HL-60 (cell line): ENCODE measurements around the gene PSENEN.

Source experiments
- DNase-seq, 2 experiments: peaks; one replicate each; pipeline ENCODE4 v3.0.0-alpha.2; 2010 to 2020; ENCODE audit warnings: low read depth in 1 of 2, low spot score in 1 of 2
- H3K27ac ChIP-seq: fragments of 250-450 bp; sonication (Bioruptor Pico); replicated peaks from 2 replicates; pipeline ENCODE4 v1.5.1; 2020; ENCODE audit warnings: mild to moderate bottlenecking, moderate library complexity
- H3K27me3 ChIP-seq: fragments of 250-450 bp; sonication (Bioruptor Pico); 2 replicates; pipeline ENCODE4 v1.5.1; 2021; ENCODE audit warnings: mild to moderate bottlenecking, moderate library complexity; ENCODE audit not compliant: insufficient read depth, poor library complexity, severe bottlenecking
- H3K4me3 ChIP-seq: replicated peaks from 2 replicates; pipeline ENCODE4 v1.5.1; 2011; ENCODE audit warnings: mild to moderate bottlenecking, control low read depth, low read length; ENCODE audit not compliant: insufficient read depth
- GABPA ChIP-seq: IDR thresholded peaks from 2 replicates; pipeline ENCODE4 v1.6.1; 2012; ENCODE audit warnings: low read depth
- POLR2AphosphoS5 ChIP-seq: IDR thresholded peaks from 2 replicates; pipeline ENCODE4 v1.6.1; 2012; ENCODE audit warnings: low read depth
- SPI1 ChIP-seq: IDR thresholded peaks from 2 replicates; pipeline ENCODE4 v1.6.1; 2012; ENCODE audit warnings: low read depth, mild to moderate bottlenecking, borderline replicate concordance
- TF ChIP-seq, protein P1 (sequence below): IDR thresholded peaks from 2 replicates; pipeline ENCODE4 v1.6.1; 2012; ENCODE audit warnings: low read depth; ENCODE audit not compliant: insufficient replicate concordance
- TF ChIP-seq, protein P2 (sequence below): IDR thresholded peaks from one replicate; pipeline ENCODE4 v1.5.1; 2011; ENCODE audit warnings: low read length, control low read depth, inconsistent platforms; ENCODE audit not compliant: insufficient read depth

PSENEN gene

DNA sequence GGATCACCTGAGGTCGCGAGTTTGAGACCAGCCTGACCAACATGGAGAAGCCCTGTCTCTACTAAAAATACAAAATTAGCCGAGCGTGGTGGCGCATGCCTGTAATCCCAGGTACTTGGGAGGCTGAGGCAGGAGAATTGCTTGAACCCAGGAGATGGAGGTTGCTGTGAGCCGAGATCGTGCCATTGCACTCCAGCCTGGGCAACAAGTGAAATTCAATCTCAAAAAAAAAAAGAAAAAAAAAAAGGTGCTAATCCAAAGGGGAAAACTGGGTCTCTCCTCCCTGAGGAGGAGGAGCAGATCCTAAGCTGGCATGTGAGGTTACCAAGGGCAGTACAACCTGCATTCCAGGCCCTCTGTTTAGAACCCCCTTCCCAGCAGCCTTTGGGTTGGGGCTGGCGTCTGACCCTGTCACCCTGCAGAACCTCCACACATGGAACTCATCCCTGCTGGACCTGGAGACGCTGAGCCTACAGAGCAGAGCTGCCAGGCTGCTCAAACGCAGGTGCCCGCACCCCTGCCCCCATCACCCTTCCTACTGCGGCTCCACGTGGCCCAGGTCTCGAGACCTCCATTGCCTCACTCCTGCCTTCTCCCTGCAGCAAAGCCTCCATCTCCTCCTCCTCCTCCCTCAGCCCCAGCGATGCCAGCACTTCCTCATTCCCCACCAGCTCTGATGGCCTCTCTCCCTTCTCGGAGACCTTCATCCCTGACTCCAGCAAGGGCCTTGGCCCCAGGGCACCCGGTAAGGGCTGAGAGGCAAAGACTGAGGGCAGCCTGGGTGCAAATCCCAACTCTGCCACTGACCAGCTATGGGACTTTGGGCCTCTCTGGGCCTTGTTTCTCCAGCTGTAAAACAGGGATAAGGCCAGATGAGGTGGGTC is 19.2 kb downstream of the PSENEN start:
- peak in 1 of 2 experiments; percentile 27 for DNase-seq
- Histone ChIP-seq H3K27me3 (no peaks in the 10 kb centered on the region), H3K4me3 (no peak overlapping the region), H3K27ac (no peak overlapping the region)
- TF ChIP-seq SPI1, result peak; percentile 82; the same call in 1 of the 2 replicates
- TF ChIP-seq, protein P1, sequence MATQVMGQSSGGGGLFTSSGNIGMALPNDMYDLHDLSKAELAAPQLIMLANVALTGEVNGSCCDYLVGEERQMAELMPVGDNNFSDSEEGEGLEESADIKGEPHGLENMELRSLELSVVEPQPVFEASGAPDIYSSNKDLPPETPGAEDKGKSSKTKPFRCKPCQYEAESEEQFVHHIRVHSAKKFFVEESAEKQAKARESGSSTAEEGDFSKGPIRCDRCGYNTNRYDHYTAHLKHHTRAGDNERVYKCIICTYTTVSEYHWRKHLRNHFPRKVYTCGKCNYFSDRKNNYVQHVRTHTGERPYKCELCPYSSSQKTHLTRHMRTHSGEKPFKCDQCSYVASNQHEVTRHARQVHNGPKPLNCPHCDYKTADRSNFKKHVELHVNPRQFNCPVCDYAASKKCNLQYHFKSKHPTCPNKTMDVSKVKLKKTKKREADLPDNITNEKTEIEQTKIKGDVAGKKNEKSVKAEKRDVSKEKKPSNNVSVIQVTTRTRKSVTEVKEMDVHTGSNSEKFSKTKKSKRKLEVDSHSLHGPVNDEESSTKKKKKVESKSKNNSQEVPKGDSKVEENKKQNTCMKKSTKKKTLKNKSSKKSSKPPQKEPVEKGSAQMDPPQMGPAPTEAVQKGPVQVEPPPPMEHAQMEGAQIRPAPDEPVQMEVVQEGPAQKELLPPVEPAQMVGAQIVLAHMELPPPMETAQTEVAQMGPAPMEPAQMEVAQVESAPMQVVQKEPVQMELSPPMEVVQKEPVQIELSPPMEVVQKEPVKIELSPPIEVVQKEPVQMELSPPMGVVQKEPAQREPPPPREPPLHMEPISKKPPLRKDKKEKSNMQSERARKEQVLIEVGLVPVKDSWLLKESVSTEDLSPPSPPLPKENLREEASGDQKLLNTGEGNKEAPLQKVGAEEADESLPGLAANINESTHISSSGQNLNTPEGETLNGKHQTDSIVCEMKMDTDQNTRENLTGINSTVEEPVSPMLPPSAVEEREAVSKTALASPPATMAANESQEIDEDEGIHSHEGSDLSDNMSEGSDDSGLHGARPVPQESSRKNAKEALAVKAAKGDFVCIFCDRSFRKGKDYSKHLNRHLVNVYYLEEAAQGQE, result no peak

DNA sequence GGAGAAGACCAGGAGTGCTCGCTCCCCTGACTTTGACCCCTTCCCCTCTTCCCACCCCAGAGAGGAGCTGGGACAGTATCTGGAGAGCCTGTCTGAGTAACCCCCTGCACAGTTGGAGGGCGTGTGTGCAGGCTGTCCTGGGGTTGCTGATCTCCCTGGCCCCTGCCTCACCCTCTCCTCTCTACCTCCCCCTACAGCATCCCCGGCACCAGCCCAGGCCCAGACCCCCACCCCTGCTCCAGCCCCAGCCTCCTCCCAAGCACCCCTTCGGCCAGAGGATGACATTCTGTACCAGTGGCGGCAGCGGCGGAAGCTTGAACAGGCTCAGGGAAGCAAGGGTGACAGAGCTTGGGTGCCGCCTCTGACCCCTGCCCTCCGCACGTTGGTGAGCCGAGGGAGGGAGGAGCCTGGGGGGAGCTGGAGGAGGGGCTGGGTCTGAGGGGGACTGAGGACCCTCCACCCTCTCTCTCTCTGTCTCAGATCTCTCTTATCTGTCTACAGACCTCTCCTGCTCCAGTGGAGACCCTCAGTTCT is 21.2 kb downstream of the PSENEN start:
- no peak overlapping the region for H3K27ac ChIP-seq
- no peaks in the 10 kb centered on the region for H3K27me3 ChIP-seq
- no peak overlapping the region for H3K4me3 ChIP-seq
- TF ChIP-seq SPI1 (no peak), POLR2AphosphoS5 (no peak), GABPA (no peak)
- TF ChIP-seq, protein P2, sequence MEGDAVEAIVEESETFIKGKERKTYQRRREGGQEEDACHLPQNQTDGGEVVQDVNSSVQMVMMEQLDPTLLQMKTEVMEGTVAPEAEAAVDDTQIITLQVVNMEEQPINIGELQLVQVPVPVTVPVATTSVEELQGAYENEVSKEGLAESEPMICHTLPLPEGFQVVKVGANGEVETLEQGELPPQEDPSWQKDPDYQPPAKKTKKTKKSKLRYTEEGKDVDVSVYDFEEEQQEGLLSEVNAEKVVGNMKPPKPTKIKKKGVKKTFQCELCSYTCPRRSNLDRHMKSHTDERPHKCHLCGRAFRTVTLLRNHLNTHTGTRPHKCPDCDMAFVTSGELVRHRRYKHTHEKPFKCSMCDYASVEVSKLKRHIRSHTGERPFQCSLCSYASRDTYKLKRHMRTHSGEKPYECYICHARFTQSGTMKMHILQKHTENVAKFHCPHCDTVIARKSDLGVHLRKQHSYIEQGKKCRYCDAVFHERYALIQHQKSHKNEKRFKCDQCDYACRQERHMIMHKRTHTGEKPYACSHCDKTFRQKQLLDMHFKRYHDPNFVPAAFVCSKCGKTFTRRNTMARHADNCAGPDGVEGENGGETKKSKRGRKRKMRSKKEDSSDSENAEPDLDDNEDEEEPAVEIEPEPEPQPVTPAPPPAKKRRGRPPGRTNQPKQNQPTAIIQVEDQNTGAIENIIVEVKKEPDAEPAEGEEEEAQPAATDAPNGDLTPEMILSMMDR, result no peak
- TF ChIP-seq, protein P1, result no peak
- no peak for DNase-seq

DNA sequence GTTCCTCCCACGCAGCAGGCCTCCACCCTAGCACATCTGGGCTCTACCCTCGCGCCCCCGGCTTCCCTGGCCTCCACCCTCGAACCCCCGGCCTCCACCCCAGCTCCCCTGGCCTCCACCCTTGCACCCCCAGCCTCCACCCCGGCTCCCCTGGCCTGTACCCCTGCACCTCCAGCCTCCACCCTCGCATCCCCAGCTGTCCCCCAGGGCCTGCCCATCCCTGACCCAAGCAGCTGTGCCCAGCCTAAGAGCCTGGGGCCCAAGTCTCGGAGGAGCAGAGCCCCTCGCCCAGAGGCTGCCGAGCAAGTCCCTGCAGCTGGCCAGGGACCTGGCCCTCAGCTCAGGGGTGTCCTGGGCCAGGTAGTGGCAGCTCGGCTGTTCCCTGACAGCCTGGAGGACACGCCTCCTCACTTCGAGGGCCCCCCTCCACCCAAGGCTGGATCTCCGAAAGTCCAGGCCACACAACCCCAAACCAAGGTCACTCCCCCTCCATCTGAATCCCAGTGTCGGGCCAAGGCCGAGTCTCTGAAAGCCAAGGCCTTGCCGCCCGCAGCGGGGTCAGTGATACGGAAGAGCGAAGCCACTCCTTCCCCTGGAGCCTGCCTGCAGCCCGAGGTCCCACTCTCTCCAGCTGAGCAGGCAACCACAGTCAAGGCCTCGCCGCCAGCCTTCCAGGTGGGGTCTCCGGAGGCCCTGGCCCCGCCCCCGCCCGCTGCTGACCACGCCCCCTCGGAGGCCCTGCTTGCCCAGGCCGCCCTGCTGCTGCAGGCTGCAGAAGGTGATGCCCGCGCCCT is 22.0 kb downstream of the PSENEN start:
- DNase-seq, result no peak
- H3K4me3 ChIP-seq, result no peak overlapping the region
- H3K27ac ChIP-seq, result no peak overlapping the region
- no peak for TF ChIP-seq SPI1
- TF ChIP-seq POLR2AphosphoS5, result no peak
- TF ChIP-seq, protein P2, result no peak
- TF ChIP-seq, protein P1, result no peak
- no peak for TF ChIP-seq GABPA
- no peaks in the 10 kb centered on the region for H3K27me3 ChIP-seq
